HG03097 (cell line): ENCODE results near the gene TPH2.

Experiments used
- ATAC-seq: cut with Tn5 transposase; IDR thresholded peaks from one replicate; pipeline ENCODE4 v1.9.1; 2021; ENCODE audit not compliant: unreplicated experiment, low FRiP score

TPH2 gene

GRCh38 chr12:72030277-72030676 is 91.6 kb downstream of the TPH2 start:
- no peak for ATAC-seq

GRCh38 chr12:72031066-72031465 is 92.4 kb downstream of the TPH2 start:
- ATAC-seq, result no peak

GRCh38 chr12:72033991-72034390 is 95.3 kb downstream of the TPH2 start:
- ATAC-seq, result no peak

GRCh38 chr12:72035625-72036024 is 97.0 kb downstream of the TPH2 start:
- ATAC-seq, result no peak

- no peak for ATAC-seq
Observed at GRCh38 chr12:72036393-72036792, 97.7 kb downstream of the TPH2 start.

- ATAC-seq, result no peak
Observed at GRCh38 chr12:72037006-72037795, 98.6 kb downstream of the TPH2 start.

GRCh38 chr12:72041811-72042210 is 103.2 kb downstream of the TPH2 start:
- ATAC-seq, result no peak

- ATAC-seq, result no peak
Observed at GRCh38 chr12:72053604-72054003, 115.0 kb downstream of the TPH2 start.

- ATAC-seq, result no peak
Observed at GRCh38 chr12:72054511-72054910, 115.9 kb downstream of the TPH2 start.

GRCh38 chr12:72057330-72057914 is 118.8 kb downstream of the TPH2 start:
- ATAC-seq, result no peak

GRCh38 chr12:72063073-72063472 is 124.4 kb downstream of the TPH2 start:
- no peak for ATAC-seq

GRCh38 chr12:72071030-72071429 is 132.4 kb downstream of the TPH2 start:
- ATAC-seq, result no peak

GRCh38 chr12:72072592-72073212 is 134.1 kb downstream of the TPH2 start:
- no peak for ATAC-seq

GRCh38 chr12:72074065-72074464 is 135.4 kb downstream of the TPH2 start:
- ATAC-seq, result no peak

- no peak for ATAC-seq
Observed at GRCh38 chr12:72074956-72075355, 136.3 kb downstream of the TPH2 start.

- ATAC-seq, result no peak
Observed at GRCh38 chr12:72075401-72075800, 136.8 kb downstream of the TPH2 start.

GRCh38 chr12:72075891-72076557 is 137.4 kb downstream of the TPH2 start:
- ATAC-seq, result no peak

GRCh38 chr12:72076558-72076915 is 137.9 kb downstream of the TPH2 start:
- no peak for ATAC-seq

GRCh38 chr12:72077111-72077820 is 138.6 kb downstream of the TPH2 start:
- no peak for ATAC-seq

- no peak for ATAC-seq
Observed at GRCh38 chr12:72081777-72082176, 143.1 kb downstream of the TPH2 start.
